Prostate gland (tissue), 2 donors: ENCODE results near the gene SPACDR.

Source experiments
- POLR2AphosphoS5 ChIP-seq: sonication (generic); formaldehyde crosslinking; IDR thresholded peaks from one replicate; pipeline ENCODE4 v1.6.1; 2017; ENCODE audit warnings: antibody characterized with exemption
- TF ChIP-seq, protein P1 (sequence below), 4 experiments: fragments of 200-600 bp in 2 of 4; fragments of 450-650 bp in 2 of 4; sonication (generic) in 2 of 4; IDR thresholded peaks; 1 replicate in 3 of 4; 2 replicates in 1 of 4; pipeline ENCODE4 v1.5.1; 2016 to 2019; ENCODE audit warnings: antibody characterized with exemption in 4 of 4, mild to moderate bottlenecking in 2 of 4, moderate library complexity in 2 of 4

DNA sequence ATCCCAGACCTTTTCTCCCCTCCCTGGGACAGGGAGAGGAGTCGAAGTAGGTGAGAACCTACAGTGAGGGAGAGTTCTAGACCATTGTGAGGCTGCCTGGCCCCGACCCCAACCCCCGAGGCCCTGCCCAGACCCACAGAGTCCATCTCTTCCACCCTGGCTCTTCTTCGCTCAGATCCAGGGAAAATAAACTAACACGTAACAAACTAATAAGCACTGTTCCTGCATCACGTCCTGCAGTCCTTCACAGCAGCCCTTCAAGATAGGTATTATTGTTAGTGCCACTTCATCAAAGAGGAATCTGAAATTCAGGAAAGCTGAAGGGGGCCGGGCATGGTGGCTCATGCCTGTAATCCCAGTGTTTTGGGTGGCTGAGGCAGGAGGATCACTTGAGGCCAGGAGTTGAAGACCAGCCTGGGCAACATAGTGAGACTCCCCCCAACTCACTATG is at the start of gene SPACDR:
- TF ChIP-seq, protein P1, sequence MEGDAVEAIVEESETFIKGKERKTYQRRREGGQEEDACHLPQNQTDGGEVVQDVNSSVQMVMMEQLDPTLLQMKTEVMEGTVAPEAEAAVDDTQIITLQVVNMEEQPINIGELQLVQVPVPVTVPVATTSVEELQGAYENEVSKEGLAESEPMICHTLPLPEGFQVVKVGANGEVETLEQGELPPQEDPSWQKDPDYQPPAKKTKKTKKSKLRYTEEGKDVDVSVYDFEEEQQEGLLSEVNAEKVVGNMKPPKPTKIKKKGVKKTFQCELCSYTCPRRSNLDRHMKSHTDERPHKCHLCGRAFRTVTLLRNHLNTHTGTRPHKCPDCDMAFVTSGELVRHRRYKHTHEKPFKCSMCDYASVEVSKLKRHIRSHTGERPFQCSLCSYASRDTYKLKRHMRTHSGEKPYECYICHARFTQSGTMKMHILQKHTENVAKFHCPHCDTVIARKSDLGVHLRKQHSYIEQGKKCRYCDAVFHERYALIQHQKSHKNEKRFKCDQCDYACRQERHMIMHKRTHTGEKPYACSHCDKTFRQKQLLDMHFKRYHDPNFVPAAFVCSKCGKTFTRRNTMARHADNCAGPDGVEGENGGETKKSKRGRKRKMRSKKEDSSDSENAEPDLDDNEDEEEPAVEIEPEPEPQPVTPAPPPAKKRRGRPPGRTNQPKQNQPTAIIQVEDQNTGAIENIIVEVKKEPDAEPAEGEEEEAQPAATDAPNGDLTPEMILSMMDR (IDR thresholded peaks at IDR 0.05) = no peak
- no peak for TF ChIP-seq POLR2AphosphoS5
